ENCODE results near the gene DRD4.

DNA sequence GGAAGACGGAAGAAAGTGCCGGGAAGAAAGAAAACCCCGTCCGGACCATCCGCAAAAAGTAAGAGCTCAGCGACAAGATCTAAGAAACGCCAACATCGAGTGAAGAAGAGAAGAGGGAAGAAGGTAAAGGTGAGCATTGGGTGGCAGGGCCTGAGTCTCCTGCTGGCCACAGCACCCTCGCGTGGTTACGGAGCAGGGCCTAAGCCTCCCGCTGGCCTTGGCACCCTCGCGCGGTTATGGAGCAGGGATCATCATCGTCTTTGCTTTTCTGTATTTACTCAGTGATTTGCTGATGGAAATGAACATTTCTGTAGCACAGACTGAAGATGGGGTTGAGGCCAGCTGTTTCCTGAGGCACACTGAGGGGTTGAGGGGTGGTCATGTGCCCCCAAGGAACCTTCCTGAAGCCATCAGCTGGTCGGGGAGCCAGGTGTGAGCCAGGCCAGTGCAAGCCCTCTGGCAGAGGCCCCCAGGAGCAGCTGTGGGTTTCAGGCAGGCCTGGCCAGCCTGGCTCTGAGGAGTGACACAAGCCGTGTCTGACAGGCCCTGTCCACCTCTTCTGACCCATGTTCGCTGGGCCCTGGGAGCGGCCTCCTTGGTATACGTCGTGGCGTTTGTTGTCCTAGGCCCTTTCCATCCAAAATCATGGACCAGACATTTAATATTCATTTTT lies 35.4 kb upstream of the DRD4 start:
- TF ChIP-seq POLR2A (IDR thresholded peaks at IDR 0.05), result no peak
- TF ChIP-seq, protein P1, sequence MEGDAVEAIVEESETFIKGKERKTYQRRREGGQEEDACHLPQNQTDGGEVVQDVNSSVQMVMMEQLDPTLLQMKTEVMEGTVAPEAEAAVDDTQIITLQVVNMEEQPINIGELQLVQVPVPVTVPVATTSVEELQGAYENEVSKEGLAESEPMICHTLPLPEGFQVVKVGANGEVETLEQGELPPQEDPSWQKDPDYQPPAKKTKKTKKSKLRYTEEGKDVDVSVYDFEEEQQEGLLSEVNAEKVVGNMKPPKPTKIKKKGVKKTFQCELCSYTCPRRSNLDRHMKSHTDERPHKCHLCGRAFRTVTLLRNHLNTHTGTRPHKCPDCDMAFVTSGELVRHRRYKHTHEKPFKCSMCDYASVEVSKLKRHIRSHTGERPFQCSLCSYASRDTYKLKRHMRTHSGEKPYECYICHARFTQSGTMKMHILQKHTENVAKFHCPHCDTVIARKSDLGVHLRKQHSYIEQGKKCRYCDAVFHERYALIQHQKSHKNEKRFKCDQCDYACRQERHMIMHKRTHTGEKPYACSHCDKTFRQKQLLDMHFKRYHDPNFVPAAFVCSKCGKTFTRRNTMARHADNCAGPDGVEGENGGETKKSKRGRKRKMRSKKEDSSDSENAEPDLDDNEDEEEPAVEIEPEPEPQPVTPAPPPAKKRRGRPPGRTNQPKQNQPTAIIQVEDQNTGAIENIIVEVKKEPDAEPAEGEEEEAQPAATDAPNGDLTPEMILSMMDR (IDR thresholded peaks at IDR 0.05), result no peak

Data from thyroid gland (tissue), 4 donors.